Stomach (tissue), 9 donors: ENCODE measurements around the gene PLEKHG5. TPM values are rescaled to one million over a fixed set of nuclear protein-coding genes. Genes with fewer than 3 reads are reported as not detected.

Experiments
- DNase-seq, 2 donors: peaks; one replicate each; pipeline versions ENCODE4 v3.0.0 to v3.0.0-alpha.2; 2013 to 2019
- H3K27ac ChIP-seq, 5 donors: fragments of 200-600 bp in 4 of 5; sonication (generic) in 4 of 5; one replicate each; pipeline ENCODE4 v1.5.1; 2013 to 2019; ENCODE audit warnings: mild to moderate bottlenecking in 1 of 5, moderate library complexity in 1 of 5
- H3K27me3 ChIP-seq, 3 donors: fragments of 200-600 bp; sonication (generic); one replicate each; pipeline ENCODE4 v1.5.1; 2017 to 2019; ENCODE audit warnings: mixed run types in 1 of 3
- H3K36me3 ChIP-seq, 4 donors: fragments of 200-600 bp; sonication (generic); 1 replicate in 3 of 4; 2 replicates in 1 of 4; pipeline ENCODE4 v1.5.1; 2016 to 2019
- H3K4me1 ChIP-seq, 4 donors: fragments of 200-600 bp; sonication (generic); one replicate each; pipeline ENCODE4 v1.5.1; 2016 to 2019
- H3K4me3 ChIP-seq, 4 donors: fragments of 200-600 bp; sonication (generic) in 3 of 4; one replicate each; pipeline ENCODE4 v1.5.1; 2016 to 2019; ENCODE audit warnings: mild to moderate bottlenecking in 1 of 4
- H3K9me3 ChIP-seq, 4 donors: fragments of 200-600 bp; sonication (generic); one replicate each; pipeline ENCODE4 v1.5.1; 2016 to 2019
- EP300 ChIP-seq: sonication (generic); formaldehyde crosslinking; IDR thresholded peaks from one replicate; pipeline ENCODE4 v1.6.1; 2017; ENCODE audit warnings: antibody characterized with exemption
- POLR2A ChIP-seq, 4 donors: fragments of 450-650 bp; IDR thresholded peaks; one replicate each; pipeline ENCODE4 v1.6.1; 2016; ENCODE audit warnings: antibody characterized with exemption in 4 of 4, control low read depth in 2 of 4, mild to moderate bottlenecking in 1 of 4, moderate library complexity in 1 of 4
- POLR2AphosphoS5 ChIP-seq, 3 donors: sonication (generic); formaldehyde crosslinking; IDR thresholded peaks; one replicate each; pipeline ENCODE4 v1.6.1; 2016; ENCODE audit warnings: antibody characterized with exemption in 3 of 3
- WGBS, 5 donors: extraction: QIAGEN DNeasy Blood & Tissue Kit in 3 of 5; methylation state at CpG; one replicate each; pipeline versions ENCODE4 v1.1.5 to v1.1.7; 2013 to 2018; 5-methylcytosine and 5-hydroxymethylcytosine counted together
- intact Hi-C: fragments of 100-400 bp; cut with DNase I; formaldehyde crosslinking; loops from one replicate; pipeline ENCODE4 v1.15.1; 2023; ENCODE audit warnings: low total_unique reads
- polyA plus RNA-seq, 3 donors: library from polyadenylated mRNA; stranded (reverse); fragments of 200-250 nt; gene quantifications; one replicate each; pipeline ENCODE4 v1.2.3, GENCODE V29; 2013
- total RNA-seq, 5 donors: library from RNA; depleted of rRNA; stranded (reverse); fragments of >200 nt; gene quantifications; one replicate each; pipeline versions ENCODE4 v1.1.0 to v1.2.3, GENCODE V29; 2014 to 2016
- TF ChIP-seq, protein P1 (sequence below), 7 experiments: fragments of 450-650 bp in 4 of 7; fragments of 200-600 bp in 3 of 7; sonication (generic) in 3 of 7; IDR thresholded peaks; one replicate each; pipeline ENCODE4 v1.5.1; 2016 to 2019; ENCODE audit warnings: antibody characterized with exemption in 7 of 7, control low read depth in 2 of 7, mild to moderate bottlenecking in 1 of 7
- donor health status: healthy with polysubstance abuse.
- donor health status: Bipolar disorder and iron deficiency.
- donor health status: healthy.

PLEKHG5 gene
- total and polyA plus RNA-seq, 8 donors, result 1.4 to 58.8 (median 7.4) TPM

DNA sequence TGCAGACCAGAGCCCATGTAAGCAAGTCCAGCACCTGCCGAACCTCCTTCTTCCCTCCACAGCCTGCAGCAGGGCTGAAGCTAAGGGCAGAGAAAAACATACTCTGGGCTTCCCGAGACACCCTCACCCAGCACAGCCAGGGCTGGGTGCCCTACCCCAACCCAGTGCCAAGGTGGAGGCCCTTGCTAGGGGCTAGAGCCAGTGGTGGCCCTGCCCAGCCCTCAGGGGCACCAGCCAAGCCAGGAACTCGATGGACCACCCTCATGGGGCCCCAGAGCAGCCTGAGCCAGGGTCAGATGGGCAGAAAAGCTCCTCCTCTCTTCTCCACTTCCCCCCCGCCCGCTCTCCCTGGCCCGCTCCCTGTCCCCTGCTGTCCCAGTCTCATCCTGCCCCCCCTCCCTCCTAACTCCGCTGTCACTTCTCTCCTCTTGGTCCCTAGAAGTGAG is 41.4 kb downstream of the PLEKHG5 start:
- H3K4me1 ChIP-seq, result peaks cover 31 to 59% (median 46%) of the 10 kb centered on the region in 4 donors
- DNase-seq, result no peak
- WGBS, 5 donors, result 40 to 79% (median 59%) methylated on average over 6 to 7 of the region's 7 CpGs
- TF ChIP-seq POLR2AphosphoS5 (IDR thresholded peaks at IDR 0.05), result no peak
- TF ChIP-seq POLR2A (IDR thresholded peaks at IDR 0.05), result no peak
- TF ChIP-seq, protein P1, sequence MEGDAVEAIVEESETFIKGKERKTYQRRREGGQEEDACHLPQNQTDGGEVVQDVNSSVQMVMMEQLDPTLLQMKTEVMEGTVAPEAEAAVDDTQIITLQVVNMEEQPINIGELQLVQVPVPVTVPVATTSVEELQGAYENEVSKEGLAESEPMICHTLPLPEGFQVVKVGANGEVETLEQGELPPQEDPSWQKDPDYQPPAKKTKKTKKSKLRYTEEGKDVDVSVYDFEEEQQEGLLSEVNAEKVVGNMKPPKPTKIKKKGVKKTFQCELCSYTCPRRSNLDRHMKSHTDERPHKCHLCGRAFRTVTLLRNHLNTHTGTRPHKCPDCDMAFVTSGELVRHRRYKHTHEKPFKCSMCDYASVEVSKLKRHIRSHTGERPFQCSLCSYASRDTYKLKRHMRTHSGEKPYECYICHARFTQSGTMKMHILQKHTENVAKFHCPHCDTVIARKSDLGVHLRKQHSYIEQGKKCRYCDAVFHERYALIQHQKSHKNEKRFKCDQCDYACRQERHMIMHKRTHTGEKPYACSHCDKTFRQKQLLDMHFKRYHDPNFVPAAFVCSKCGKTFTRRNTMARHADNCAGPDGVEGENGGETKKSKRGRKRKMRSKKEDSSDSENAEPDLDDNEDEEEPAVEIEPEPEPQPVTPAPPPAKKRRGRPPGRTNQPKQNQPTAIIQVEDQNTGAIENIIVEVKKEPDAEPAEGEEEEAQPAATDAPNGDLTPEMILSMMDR (IDR thresholded peaks at IDR 0.05), result no peak
- TF ChIP-seq EP300, result no peak
- no peaks in the 10 kb centered on the region for H3K36me3 ChIP-seq
- intact Hi-C loops, result no loop called here
- H3K4me3 ChIP-seq, result no peak overlapping the region
- no peak overlapping the region for H3K27ac ChIP-seq
- peaks cover 28 to 100% (median 73%) of the 10 kb centered on the region in 3 donors for H3K27me3 ChIP-seq
- no peaks in the 10 kb centered on the region for H3K9me3 ChIP-seq

DNA sequence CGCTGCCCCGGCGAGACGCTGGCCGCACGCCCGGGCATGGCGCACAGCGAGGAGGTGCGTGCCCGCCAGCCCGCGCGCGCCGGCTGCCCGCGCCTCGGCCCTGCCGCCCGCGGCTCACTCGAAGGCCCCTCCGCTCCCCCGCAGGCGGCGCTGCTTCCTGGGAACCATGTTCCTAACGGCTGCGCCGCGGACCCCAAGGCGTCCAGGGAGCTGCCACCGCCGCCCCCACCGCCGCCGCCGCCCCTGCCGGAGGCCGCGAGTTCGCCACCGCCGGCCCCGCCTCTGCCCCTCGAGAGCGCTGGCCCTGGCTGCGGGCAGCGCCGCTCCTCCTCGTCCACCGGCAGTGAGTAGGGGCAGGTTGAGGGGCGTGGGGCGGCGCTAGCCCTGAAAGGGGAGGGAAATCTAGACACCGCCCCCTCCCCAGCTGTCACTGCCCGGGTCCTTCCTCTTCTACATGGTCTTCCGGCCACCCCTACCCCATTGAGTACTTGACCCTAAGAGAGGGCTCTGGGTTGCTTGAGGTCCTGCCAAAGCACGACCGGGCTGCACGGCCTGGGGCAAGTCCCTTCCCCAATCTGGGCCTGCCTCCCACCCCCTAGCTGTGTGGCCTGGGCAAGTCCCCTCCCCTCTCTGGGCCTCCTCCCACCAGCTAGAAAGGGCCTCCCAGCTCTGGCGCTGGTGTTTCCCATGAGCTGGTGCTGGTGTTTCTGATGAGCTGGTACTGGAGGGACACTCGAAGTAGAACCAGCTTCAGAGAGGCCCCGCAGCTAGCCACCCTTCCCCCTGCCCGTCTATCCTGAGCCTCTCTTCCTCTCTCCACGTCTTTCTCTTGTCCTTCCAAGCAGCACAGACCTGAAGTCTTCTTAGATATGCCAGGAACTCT is 42.5 kb downstream of the PLEKHG5 start:
- peak; percentile 50 to 78 for DNase-seq
- Histone ChIP-seq H3K4me1 (peaks cover 24 to 49% (median 41%) of the 10 kb centered on the region in 4 donors), H3K27me3 (peaks cover 17 to 99% (median 63%) of the 10 kb centered on the region in 3 donors), H3K9me3 (no peaks in the 10 kb centered on the region), H3K27ac (no peak overlapping the region), H3K4me3 (peak overlapping the region; percentile 23 to 42 (median 29)), H3K36me3 (no peaks in the 10 kb centered on the region)
- WGBS, 5 donors, result 7 to 36% (median 15%) methylated on average over 16 to 63 of the region's 66 CpGs
- intact Hi-C loops, result no loop called here
- TF ChIP-seq POLR2AphosphoS5 (IDR thresholded peaks at IDR 0.05), result no peak
- TF ChIP-seq POLR2A (IDR thresholded peaks at IDR 0.05), result no peak
- TF ChIP-seq, protein P1 (IDR thresholded peaks at IDR 0.05), result no peak
- no peak for TF ChIP-seq EP300

DNA sequence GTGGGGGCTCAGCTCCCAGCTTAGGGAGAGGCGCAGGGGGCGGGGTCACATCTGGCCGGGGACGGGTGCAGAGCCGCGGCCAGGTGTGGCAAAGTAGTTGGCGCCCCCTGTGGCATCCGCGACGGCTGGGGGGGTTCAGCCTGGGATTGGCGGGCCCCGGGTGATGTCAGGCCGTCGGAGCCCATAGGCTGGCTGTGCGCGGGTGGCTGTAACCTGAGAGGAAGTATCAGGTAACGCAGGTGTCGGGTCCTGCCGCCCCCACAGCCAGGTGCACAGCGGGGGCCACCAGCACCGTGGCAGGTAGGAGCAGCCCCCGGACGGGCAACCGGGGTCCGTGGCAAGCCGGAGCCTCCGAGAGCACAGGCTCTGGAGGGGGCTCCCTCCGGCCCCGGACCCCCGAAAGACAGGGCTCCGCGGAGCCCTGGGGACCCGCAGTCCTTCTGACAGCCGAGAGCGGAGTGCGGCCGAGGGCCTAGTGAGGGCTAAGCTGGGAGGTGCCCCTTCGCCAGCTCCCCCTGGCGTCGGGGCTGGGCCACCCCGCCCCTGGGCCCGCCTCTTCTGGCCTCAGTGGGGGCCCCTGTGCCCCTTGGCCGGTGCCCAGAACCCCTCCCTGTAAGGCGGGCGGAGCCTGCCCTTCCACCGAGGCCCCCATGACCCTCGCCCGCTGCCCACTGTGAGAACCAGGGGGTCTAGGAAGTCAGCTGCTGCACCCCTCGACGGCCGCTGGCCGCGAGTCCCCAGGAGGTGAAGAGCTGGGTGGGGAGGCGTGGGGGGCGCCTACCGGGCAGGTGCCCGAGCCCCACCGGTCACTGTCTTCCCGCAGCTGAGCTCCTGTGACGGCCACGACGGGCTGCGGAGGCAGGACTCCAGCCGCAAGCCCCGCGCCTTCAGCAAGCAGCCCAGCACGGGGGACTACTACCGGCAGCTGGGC is 43.4 kb downstream of the PLEKHG5 start:
- Histone ChIP-seq H3K36me3 (no peaks in the 10 kb centered on the region), H3K9me3 (no peaks in the 10 kb centered on the region), H3K4me1 (peaks cover 24 to 49% (median 39%) of the 10 kb centered on the region in 4 donors), H3K4me3 (peak overlapping the region; percentile 23 to 42 (median 32)), H3K27me3 (peaks cover 13 to 98% (median 58%) of the 10 kb centered on the region in 3 donors), H3K27ac (no peak overlapping the region)
- 0 to 3% (median 2%) methylated on average over 5 to 68 of the region's 68 CpGs for WGBS, 5 donors
- DNase-seq, result peak in 1 of 2 donors; percentile 82
- intact Hi-C loops, result no loop called here
- TF ChIP-seq EP300 (no peak), POLR2A (IDR thresholded peaks at IDR 0.05) (no peak), POLR2AphosphoS5 (IDR thresholded peaks at IDR 0.05) (no peak)
- TF ChIP-seq, protein P1 (IDR thresholded peaks at IDR 0.05), result no peak
